GM12878 (cell line): ENCODE measurements around the gene TMTC1. TPM values are rescaled to one million over a fixed set of nuclear protein-coding genes. Genes with fewer than 3 reads are reported as not detected.

Source experiments
- ATAC-seq: fragments of 200-7000 bp; cut with Tn5 transposase; 3 replicates; pipeline ENCODE4 v1.9.1; 2020; ENCODE audit warnings: mild to moderate bottlenecking, moderate library complexity
- BruUV-seq: library from RNA; stranded (reverse); fragments of 400-500 nt; replicated peaks from 2 replicates; lab custom pipeline; 2021; lab: Mats Ljungman, UMichigan
- CTCF ChIA-PET: fragments of 300-600 bp; sonication (Branson Sonifier 250); formaldehyde crosslinking; extraction: SDS; loops from one replicate; lab custom pipeline; 2021; ENCODE audit warnings: inconsistent platforms; lab: Yijun Ruan, JAX
- POLR2A ChIA-PET: fragments of 350-600 bp; formaldehyde crosslinking; extraction: SDS; loops from one replicate; lab custom pipeline; 2021; ENCODE audit warnings: inconsistent platforms; lab: Charles Lee
- RAD21 ChIA-PET: fragments of 300-600 bp; sonication (Branson Sonifier 250); formaldehyde crosslinking; loops from one replicate; lab custom pipeline; 2023; ENCODE audit warnings: antibody characterized with exemption; ENCODE audit not compliant: unreplicated experiment; lab: Charles Lee
- SMC1A ChIA-PET: fragments of 300-600 bp; sonication (Branson Sonifier 250); formaldehyde crosslinking; loops from one replicate; lab custom pipeline; 2023; ENCODE audit not compliant: unreplicated experiment, uncharacterized antibody; lab: Charles Lee
- DNase-seq: peaks from one replicate; pipeline ENCODE4 v3.0.0-alpha.2; 2011; ENCODE audit warnings: low read depth, low spot score
- FAIRE-seq: peaks from 3 replicates; lab custom pipeline; 2011; peaks lifted over from hg19 to GRCh38; lab: Jason Lieb, UNC
- H2AFZ ChIP-seq: 2 replicates; pipeline ENCODE4 v1.6.0; 2011; ENCODE audit warnings: low read depth, low read length, control low read depth; ENCODE audit not compliant: control insufficient read depth
- H3K27ac ChIP-seq: 2 replicates; pipeline ENCODE4 v1.5.1; 2011; ENCODE audit warnings: control low read depth; ENCODE audit not compliant: control insufficient read depth, insufficient read depth
- H3K27me3 ChIP-seq, 2 experiments: replicated peaks in 1 of 2; 2 replicates each; pipeline versions ENCODE4 v1.6.0 to v1.6.1; 2011; ENCODE audit warnings: low read length in 1 of 2; ENCODE audit not compliant: control insufficient read depth in 2 of 2, insufficient read depth in 2 of 2
- H3K36me3 ChIP-seq, 2 experiments: 2 replicates each; pipeline ENCODE4 v1.5.1; 2011; ENCODE audit warnings: low read length in 1 of 2; ENCODE audit not compliant: control insufficient read depth in 2 of 2, insufficient read depth in 2 of 2
- H3K4me1 ChIP-seq: 2 replicates; pipeline ENCODE4 v1.6.1; 2011; ENCODE audit warnings: mild to moderate bottlenecking, low read length, moderate library complexity, mixed read lengths; ENCODE audit not compliant: control insufficient read depth, insufficient read depth
- H3K4me2 ChIP-seq: 2 replicates; pipeline ENCODE4 v1.6.0; 2011; ENCODE audit warnings: control low read depth; ENCODE audit not compliant: control insufficient read depth, insufficient read depth
- H3K4me3 ChIP-seq: fragments of 200-600 bp; sonication (generic); 2 replicates; pipeline ENCODE4 v1.5.1; 2016
- H3K79me2 ChIP-seq: 2 replicates; pipeline ENCODE4 v1.6.0; 2011; ENCODE audit warnings: low read length; ENCODE audit not compliant: control insufficient read depth, insufficient read depth
- H3K9ac ChIP-seq: 2 replicates; pipeline ENCODE4 v1.8.0; 2011; ENCODE audit warnings: low read length, control low read depth, mixed read lengths; ENCODE audit not compliant: control insufficient read depth, insufficient read depth
- H3K9me3 ChIP-seq: replicated peaks from 3 replicates; pipeline ENCODE4 v1.5.1; 2011; ENCODE audit warnings: mild to moderate bottlenecking, low read length; ENCODE audit not compliant: control insufficient read depth, insufficient read depth
- H4K20me1 ChIP-seq: 2 replicates; pipeline ENCODE4 v1.6.0; 2011; ENCODE audit not compliant: control insufficient read depth, insufficient read depth
- CHD4 ChIP-seq: fragments of 200-600 bp; sonication (generic); IDR thresholded peaks from 2 replicates; pipeline ENCODE4 v1.6.1; 2016; ENCODE audit warnings: mild to moderate bottlenecking
- GATAD2B ChIP-seq: fragments of 450-650 bp; conservative IDR thresholded peaks from 2 replicates; pipeline ENCODE4 v1.6.1; 2017; ENCODE audit warnings: low read depth, mild to moderate bottlenecking, moderate library complexity
- LARP7 ChIP-seq: fragments of 450-650 bp; IDR thresholded peaks from 2 replicates; pipeline ENCODE4 v1.6.1; 2017; ENCODE audit warnings: mild to moderate bottlenecking
- STAT1 ChIP-seq: fragments of 450-650 bp; conservative IDR thresholded peaks from 2 replicates; pipeline ENCODE4 v1.6.1; 2014; ENCODE audit warnings: antibody characterized with exemption, mild to moderate bottlenecking
- STAT3 ChIP-seq: IDR thresholded peaks from 2 replicates; pipeline ENCODE4 v1.6.1; 2011; ENCODE audit warnings: low read depth, low read length, improper control_type of control experiment
- TCF12 ChIP-seq: IDR thresholded peaks from 2 replicates; pipeline ENCODE4 v1.6.1; 2011; ENCODE audit warnings: low read depth, mild to moderate bottlenecking, low read length
- USF2 ChIP-seq: IDR thresholded peaks from 2 replicates; pipeline ENCODE4 v1.6.1; 2011; ENCODE audit warnings: low read depth, low read length, improper control_type of control experiment, borderline replicate concordance
- ZNF687 ChIP-seq: fragments of 450-650 bp; IDR thresholded peaks from 2 replicates; pipeline ENCODE4 v1.6.1; 2017; ENCODE audit warnings: mild to moderate bottlenecking, moderate library complexity
- WGBS: methylation state at CpG from one replicate; pipeline ENCODE4 v1.1.6; 2016; ENCODE audit warnings: low lambda C conversion rate; ENCODE audit not compliant: insufficient replicate concordance, insufficient coverage; ENCODE audit errors: missing lambda C conversion rate; 5-methylcytosine and 5-hydroxymethylcytosine counted together
- in situ Hi-C: fragments of 300-500 bp; cut with MboI; formaldehyde crosslinking; loops from 9 replicates; pipeline ENCODE4 v1.14.3; 2018; ENCODE audit warnings: mixed read lengths
- intact Hi-C: fragments of 100-400 bp; cut with micrococcal nuclease; formaldehyde crosslinking; loops from one replicate; pipeline ENCODE4 v1.14.2; 2022; ENCODE audit not compliant: unreplicated experiment
- polyA plus RNA-seq, 11 experiments: library from polyadenylated mRNA; depleted of rRNA in 4 of 11; unstranded in 6 of 11; stranded (reverse) in 5 of 11; fragments of >200 nt; fragmentation: Nextera tagmentation in 4 of 11; fragmentation: Illumina TruSeq in 1 of 11; extraction: Ambion mirVana in 4 of 11; extraction: Trizol in 1 of 11; gene quantifications; 1 replicate in 1 of 11; 2 replicates in 10 of 11; pipeline versions ENCODE4 v1.2.1 to v1.2.3, GENCODE V29; 2011 to 2016; ENCODE audit warnings: inconsistent platforms in 2 of 11, missing spikeins in 2 of 11, low read depth in 1 of 11
- total RNA-seq, 4 experiments: library from RNA; depleted of rRNA in 3 of 4; stranded (reverse); fragments of >200 nt in 3 of 4; fragmentation: Illumina TruSeq in 1 of 4; extraction: Trizol in 1 of 4; gene quantifications; 2 replicates each; pipeline versions ENCODE4 v1.2.1 to v1.2.3, GENCODE V29; 2013 to 2021

The TMTC1 gene
- total and polyA plus RNA-seq, 10 of the 15 experiments (the other 5 are each of a cell fraction or from before 2014, with no cell fraction given), result 0.10 to 20.9 (median 0.57) TPM

GRCh38 chr12:29709496-29710040 lies 74.2 kb downstream of the TMTC1 start:
- in situ Hi-C loops (no loop called here), intact Hi-C loops (no loop called here)
- DNase-seq (no peak), ATAC-seq (no peak), FAIRE-seq (no peak)
- RAD21 ChIA-PET, result interaction anchor here (1.0 to 1.4 kb wide), 2 partner anchors 11 to 17 kb away, joined by 3 to 4 read pairs; no protein-coding TSS in a partner anchor
- POLR2A ChIA-PET, result no interaction called here
- no peaks in the 10 kb centered on the region for H3K79me2 ChIP-seq
- CTCF ChIA-PET, result interaction anchor here (2.0 kb wide), 1 partner anchor 14 kb away, joined by 4 read pairs; no protein-coding TSS in a partner anchor
- no peak overlapping the region for H3K9ac ChIP-seq
- no peaks in the 10 kb centered on the region for H3K4me1 ChIP-seq
- no TSS peak for BruUV-seq
- H4K20me1 ChIP-seq, result no peaks in the 10 kb centered on the region
- TF ChIP-seq ZNF687, result no peak
- TF ChIP-seq CHD4, result no peak
- no peak for TF ChIP-seq STAT3
- no peak for TF ChIP-seq USF2
- TF ChIP-seq LARP7, result no peak
- TF ChIP-seq STAT1, result no peak
- TF ChIP-seq TCF12, result no peak
- TF ChIP-seq GATAD2B, result no peak
- no peak overlapping the region for H3K4me2 ChIP-seq
- no peaks in the 10 kb centered on the region for H3K27me3 ChIP-seq
- H2AFZ ChIP-seq, result no peak overlapping the region; the same call in 1 of the 2 replicates
- WGBS, result 0% methylated on average over 3 of the region's 3 CpGs
- H3K4me3 ChIP-seq, result no peak overlapping the region
- H3K36me3 ChIP-seq, result no peaks in the 10 kb centered on the region
- H3K9me3 ChIP-seq, result no peaks in the 10 kb centered on the region
- SMC1A ChIA-PET, result interaction anchor here (1.0 to 1.2 kb wide), 2 partner anchors 9 to 10 kb away, joined by 3 to 4 read pairs; no protein-coding TSS in a partner anchor
- no peak overlapping the region for H3K27ac ChIP-seq
